Measurements from ENCODE around the gene PCGF2.
"Not testable (repeated sequence)": the region's sequence is repeated elsewhere in the genome, so short reads cannot be mapped to it uniquely, and the experiment has no call there.

PCGF2 gene

DNA sequence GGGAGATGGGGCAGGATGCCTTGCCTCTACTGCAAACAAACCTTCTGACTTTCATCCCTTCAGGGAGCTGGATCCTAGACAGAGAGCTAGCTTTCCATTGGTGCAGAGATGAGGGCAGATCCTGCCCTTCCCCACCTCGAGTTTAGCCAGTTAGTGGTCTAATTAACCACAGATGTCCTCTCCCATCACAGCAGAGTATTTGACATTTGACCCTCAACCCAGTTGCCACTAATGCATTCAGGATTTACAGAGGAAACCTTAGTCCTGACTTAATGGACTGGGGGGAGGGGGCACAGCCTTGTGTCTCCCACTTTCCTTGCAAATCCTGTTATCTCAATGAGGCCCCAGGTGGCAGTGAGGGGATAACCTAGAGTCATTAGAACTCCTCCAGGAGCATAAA lies 41.0 kb upstream of the PCGF2 start:
- TF ChIP-seq CTCF (IDR thresholded peaks at IDR 0.05; ENCODE audit: low read depth, low read length): no peak
- in situ Hi-C loops (cut with HindIII; ENCODE audit: low sequenced_read_pairs): no loop called here
- H3K4me3 ChIP-seq (ENCODE audit: low read depth, low read length): no peak overlapping the region
- DNase-seq (ENCODE audit: low read depth, low spot score): no peak

GRCh38 chr17:38787999-38788398 lies 39.9 kb upstream of the PCGF2 start:
- in situ Hi-C loops (cut with HindIII; ENCODE audit: low sequenced_read_pairs); DNase-seq (ENCODE audit: low read depth, low spot score); H3K4me3 ChIP-seq (ENCODE audit: low read depth, low read length): not testable (repeated sequence)

DNA sequence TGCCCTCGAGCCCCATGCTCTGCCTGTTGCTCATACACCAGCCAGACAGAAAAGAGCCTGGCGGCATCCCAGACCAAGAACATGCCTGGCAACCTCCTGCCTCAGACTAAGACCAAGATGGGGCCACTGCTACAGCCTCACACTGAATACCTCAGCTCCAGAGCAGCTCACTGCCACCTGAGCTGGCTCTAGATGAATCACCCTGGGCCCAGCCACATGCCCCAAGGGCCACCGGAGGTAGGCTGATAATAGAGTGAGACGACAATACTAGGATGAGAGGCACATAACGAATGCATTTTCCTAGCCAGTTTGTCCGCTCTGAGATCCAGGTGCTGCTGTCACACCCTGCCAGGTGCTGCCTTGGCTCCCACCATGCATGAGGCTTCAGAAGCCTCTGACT lies 38.2 kb upstream of the PCGF2 start:
- in situ Hi-C loops (cut with HindIII; ENCODE audit: low sequenced_read_pairs): no loop called here
- no peak for TF ChIP-seq CTCF (IDR thresholded peaks at IDR 0.05; ENCODE audit: low read depth, low read length)
- H3K4me3 ChIP-seq (ENCODE audit: low read depth, low read length): no peak overlapping the region
- no peak for DNase-seq (ENCODE audit: low read depth, low spot score)

DNA sequence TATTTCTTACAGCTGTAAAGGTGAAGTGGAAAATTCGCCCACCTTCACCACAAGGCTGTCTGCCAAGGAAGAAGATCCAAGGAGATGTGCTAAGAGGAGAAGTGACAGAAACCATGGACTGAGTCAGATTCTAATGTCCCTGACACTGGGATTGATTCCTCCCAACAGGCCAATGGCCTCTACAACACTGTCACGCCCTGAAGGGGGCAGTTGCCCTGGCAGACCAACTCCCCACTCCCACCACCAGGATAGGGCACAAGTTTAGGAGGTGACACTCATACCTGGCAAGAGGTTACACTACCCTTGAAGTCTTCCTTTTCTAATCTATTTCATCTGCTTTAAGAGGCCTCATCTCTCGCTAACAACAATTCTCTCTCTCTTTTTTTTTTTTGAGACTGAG lies 35.1 kb upstream of the PCGF2 start:
- in situ Hi-C loops (cut with HindIII; ENCODE audit: low sequenced_read_pairs): no loop called here
- no peak overlapping the region for H3K4me3 ChIP-seq (ENCODE audit: low read depth, low read length)
- no peak for TF ChIP-seq CTCF (IDR thresholded peaks at IDR 0.05; ENCODE audit: low read depth, low read length)
- no peak for DNase-seq (ENCODE audit: low read depth, low spot score)

- no peak for DNase-seq (ENCODE audit: low read depth, low spot score)
- in situ Hi-C loops (cut with HindIII; ENCODE audit: low sequenced_read_pairs): no loop called here
- H3K4me3 ChIP-seq (ENCODE audit: low read depth, low read length): no peak overlapping the region
- no peak for TF ChIP-seq CTCF (IDR thresholded peaks at IDR 0.05; ENCODE audit: low read depth, low read length)
Observed at GRCh38 chr17:38779965-38780752, 32.0 kb upstream of the PCGF2 start.

DNA sequence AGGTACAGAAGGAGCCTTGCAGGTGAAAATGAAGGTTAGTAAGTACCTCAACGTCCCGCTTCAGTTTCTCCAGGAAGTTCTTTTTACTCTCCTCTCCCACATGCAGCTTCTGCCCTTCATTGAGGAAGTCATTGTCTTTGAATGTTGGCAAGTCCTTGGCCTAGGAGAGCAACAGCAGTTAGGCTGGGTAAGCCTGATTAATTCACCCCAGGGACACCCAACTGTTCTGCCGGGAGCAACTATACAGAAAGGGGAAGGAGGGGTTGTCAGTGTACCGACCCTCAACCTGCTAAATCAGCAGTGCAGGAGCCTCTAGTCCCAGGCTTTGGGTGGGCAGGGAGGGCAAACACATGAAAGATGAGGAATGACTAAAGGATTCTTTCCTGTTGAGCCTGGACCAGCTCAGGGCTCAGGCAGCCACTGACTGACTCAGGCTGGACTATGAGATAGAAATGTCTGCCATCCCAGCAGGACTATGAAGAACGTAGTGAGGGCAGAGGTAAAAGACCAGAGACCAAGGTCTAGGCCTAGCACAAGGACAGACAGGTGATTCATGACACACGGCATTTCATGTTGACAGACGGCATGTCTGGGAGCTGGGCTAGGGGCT lies 29.6 kb upstream of the PCGF2 start:
- TF ChIP-seq CTCF (IDR thresholded peaks at IDR 0.05; ENCODE audit: low read depth, low read length): no peak
- in situ Hi-C loops (cut with HindIII; ENCODE audit: low sequenced_read_pairs): no loop called here
- no peak overlapping the region for H3K4me3 ChIP-seq (ENCODE audit: low read depth, low read length)

DNA sequence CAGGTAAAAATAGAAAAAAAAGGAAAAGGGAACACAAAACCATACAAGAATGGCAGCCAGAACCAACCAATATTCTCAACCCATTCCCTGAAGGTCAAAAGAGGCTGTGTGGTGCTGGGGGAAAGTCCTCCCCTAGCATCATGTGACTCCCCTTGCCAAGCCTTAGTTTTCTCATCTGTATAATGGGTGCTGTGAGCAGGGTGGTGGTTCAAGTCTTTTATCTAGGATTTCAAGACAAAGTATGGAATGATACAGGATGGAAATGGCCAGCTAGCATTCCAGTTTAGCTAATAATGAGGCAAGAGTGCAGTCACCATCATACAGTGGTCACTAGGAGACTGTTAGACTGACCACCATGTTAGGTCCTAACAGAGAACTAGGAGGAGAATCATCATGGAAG lies 25.1 kb upstream of the PCGF2 start:
- no peak for DNase-seq (ENCODE audit: low read depth, low spot score)
- in situ Hi-C loops (cut with HindIII; ENCODE audit: low sequenced_read_pairs): no loop called here
- H3K4me3 ChIP-seq (ENCODE audit: low read depth, low read length): no peak overlapping the region
- TF ChIP-seq CTCF (IDR thresholded peaks at IDR 0.05; ENCODE audit: low read depth, low read length): no peak

More for the DNA sequence above, 29.6 kb upstream of the PCGF2 start:
- DNase-seq (ENCODE audit: low read depth, low spot score): no peak
